ENCODE data around the gene FBXO33. TPM values are rescaled to one million over a fixed set of nuclear protein-coding genes. Genes with fewer than 3 reads are reported as not detected.
A peak's percentile ranks its signal among the peaks of the same experiment; 100 is the strongest.
"Not testable (repeated sequence)": the region's sequence is repeated elsewhere in the genome, so short reads cannot be mapped to it uniquely, and the experiment has no call there.

Gene FBXO33
- polyA plus RNA-seq, 10 donors, result 4.0 to 5.7 (median 5.3) TPM

DNA sequence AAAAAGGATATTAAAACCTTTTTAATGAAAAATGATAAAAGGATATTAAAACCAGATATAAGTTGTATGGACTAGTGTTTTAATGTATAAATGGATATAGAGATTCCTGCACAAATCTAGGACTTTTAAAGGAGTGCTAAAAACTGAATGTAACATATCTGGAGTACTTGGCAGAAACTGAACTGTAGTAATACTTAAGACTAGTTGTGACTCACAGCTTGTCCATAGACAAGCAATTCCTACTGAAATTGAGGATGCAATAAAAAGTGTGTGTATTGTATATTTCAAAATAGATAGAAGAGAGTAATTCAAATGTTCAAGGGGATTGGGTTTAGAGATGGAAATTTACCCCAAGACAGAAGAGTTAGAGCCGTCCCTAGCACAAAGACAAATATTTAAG, 59.6 kb downstream of the FBXO33 start:
- no peak for DNase-seq

DNA sequence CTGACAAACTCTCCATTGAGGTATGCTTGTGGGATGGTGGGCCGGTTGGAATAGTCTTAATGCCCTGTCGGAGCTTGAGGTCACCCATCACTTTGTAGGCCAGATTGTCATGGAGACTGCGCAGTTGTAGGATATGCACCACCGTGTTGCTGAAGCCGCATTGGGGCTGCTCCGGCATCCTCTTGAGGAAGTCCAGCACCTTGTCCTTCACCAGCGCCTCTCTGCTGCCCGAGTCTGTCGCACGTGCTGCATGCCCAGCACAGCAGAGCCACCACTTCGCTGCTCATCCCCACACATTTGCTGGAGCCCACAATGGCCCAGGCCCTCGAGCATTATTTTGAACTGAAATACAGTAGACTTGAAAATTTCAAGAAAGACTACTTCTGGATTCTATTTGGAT, 61.8 kb downstream of the FBXO33 start:
- DNase-seq, result no peak

DNA sequence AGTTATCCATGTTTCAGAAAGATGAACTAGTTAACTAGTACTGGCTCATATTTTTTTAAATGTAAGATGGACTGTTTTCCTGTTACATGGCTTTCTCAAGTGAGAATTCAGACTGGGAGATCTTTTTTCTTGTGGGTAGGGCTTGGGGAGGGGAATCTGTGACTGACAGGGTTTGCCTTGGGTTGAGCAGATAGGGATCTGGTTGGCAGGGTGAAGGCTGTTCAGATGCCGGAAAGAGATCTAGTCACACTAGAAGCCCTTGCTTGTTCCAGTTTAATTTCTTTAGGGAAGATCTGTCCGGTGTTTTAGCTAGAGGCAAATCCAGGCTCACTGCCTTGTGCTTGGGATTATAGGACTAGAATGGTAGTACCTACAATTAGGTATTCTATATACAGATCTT, 63.2 kb downstream of the FBXO33 start:
- no peak for DNase-seq

- peak; percentile 49 to 80 (median 58) for DNase-seq
Observed at GRCh38 chr14:39368261-39368959, 63.8 kb downstream of the FBXO33 start.

DNA sequence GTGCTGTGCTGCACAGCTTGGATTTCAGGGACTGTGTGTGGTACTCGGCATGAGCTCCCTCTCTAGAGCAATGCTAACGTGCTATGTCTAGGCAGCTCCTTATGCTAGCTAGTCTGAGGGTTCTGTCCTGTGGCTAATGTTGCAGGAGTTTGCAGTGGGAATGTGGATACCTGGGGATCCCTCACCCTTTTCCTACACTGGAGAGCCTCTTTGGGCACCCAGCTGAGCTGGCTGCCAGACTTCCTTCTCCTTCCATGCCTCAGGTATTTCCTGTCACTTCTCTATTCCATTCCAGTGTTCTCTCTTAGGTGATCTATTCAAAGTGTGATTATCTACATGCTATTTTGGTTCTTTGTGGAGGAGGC, 64.9 kb downstream of the FBXO33 start:
- DNase-seq, result no peak

- DNase-seq, result no peak
Observed at GRCh38 chr14:39366460-39367386, 65.5 kb downstream of the FBXO33 start.

DNA sequence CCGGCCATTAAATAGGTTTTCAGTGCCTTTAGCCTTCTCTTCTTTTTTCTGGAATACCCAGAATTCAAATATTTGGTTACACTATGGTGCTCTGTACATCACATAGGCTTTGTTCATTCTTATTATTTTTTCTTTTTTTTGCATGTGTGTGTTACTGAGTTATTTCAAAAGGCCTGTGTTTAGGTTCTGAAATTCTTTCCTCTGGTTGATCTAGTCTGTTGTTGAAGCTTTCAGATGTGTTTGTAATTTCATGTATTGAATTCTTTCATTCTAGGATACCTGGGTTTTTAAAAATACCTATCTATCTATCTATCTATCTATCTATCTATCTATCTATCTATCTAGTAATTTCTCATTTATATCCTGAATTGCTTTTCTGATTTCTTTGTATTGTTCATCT, 66.9 kb downstream of the FBXO33 start:
- DNase-seq, result no peak

DNA sequence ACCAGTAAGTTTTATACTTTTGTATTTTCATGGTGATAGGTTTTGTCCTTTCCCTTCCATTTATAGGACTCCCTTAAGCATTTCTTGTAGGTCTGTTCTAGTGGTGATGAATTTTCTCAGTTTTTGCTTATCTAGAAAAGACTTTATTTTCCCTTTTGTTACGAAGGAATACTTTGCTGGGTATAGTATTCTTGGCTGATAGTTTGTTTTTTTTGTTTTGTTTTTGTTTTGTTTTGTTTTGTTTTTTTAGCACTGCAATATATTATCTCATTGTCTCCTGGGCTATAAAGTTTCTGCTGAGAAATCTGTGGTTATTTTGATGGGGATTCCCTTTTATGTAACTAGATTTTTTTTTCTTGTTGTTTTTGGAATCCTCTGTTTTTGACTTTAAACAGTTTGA, 67.7 kb downstream of the FBXO33 start:
- no peak for DNase-seq

DNA sequence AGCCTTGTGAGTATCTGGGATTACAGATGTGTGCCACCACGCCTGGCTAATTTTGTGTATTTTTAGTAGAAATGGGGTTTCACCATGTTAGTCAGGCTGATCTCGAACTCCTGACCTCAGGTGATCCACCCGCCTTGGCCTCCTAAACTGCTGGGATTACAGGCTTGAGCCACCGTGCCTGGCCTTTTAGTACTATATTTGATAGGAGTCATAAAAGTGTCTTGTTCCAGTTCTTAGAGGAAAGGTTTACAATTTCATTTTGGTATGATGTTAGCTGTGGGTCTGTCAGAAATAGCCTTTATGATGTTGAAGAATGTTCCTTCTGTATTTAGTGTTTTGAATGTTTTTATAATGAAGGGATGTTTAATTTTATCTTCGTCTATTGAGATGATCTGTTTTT, 70.7 kb downstream of the FBXO33 start:
- DNase-seq, result not testable (repeated sequence)

- no peak for DNase-seq
Observed at GRCh38 chr14:39360316-39360715, 71.9 kb downstream of the FBXO33 start.

GRCh38 chr14:39359069-39359468, 73.2 kb downstream of the FBXO33 start:
- DNase-seq, result not testable (repeated sequence)

- DNase-seq, result no peak
Observed at GRCh38 chr14:39351708-39352107, 80.5 kb downstream of the FBXO33 start.

GRCh38 chr14:39350866-39351265, 81.4 kb downstream of the FBXO33 start:
- DNase-seq, result no peak

Other genes starting within 250 kb of the FBXO33 start
- gene MIA2, start 198.5 kb downstream of the FBXO33 start, polyA plus RNA-seq (ENCODE audit: insufficient read length in 10 of 10), result 10 to 100 TPM; 15.0 to 24.5 (median 16.9) TPM